ENCODE data around the gene INO80C.

INO80C gene

DNA sequence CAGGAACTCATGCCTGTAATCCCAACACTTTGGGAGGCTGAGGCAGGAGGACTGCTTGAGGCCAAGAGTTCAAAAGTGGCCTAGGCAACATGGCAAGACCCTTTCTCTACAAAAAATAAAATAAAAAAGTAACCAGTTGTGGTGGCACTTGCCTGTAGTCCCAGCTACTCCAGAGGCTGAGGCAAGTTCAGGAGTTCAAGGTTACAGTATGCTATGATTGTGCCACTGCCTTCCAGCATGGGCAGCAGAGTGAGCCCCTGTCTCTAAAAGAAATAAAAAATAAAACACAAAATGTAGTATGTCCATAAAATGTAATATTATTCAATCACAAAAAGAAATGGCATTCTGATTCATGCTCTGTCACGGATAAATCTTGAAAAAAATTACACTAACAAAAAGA, 11.9 kb downstream of the INO80C start:
- TF ChIP-seq GATA1 (IDR thresholded peaks at IDR 0.05; ENCODE audit: low read depth, low read length) (no peak), POLR2A (IDR thresholded peaks at IDR 0.05; ENCODE audit: low read length) (no peak)
- no peak for DNase-seq

DNA sequence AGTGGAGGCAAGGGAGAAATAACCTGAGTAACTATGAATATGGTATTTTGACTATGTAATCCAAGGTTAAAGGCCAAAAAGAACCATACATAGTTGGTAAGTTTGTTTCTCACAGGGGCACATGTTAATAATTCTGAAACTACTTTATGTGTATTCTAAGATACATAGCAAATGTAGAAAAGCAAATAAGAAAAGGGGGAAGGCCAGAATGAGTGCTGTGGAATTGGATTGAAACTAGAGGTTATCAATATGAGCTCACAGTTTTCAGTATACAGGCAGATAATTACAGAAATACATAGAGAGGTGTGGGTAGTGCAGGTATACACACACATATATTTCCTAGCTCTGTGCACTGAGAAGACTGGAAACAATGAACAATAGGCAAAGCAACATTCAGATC, 13.7 kb downstream of the INO80C start:
- no peak for TF ChIP-seq POLR2A (IDR thresholded peaks at IDR 0.05; ENCODE audit: low read length)
- no peak for TF ChIP-seq GATA1 (IDR thresholded peaks at IDR 0.05; ENCODE audit: low read depth, low read length)

DNA sequence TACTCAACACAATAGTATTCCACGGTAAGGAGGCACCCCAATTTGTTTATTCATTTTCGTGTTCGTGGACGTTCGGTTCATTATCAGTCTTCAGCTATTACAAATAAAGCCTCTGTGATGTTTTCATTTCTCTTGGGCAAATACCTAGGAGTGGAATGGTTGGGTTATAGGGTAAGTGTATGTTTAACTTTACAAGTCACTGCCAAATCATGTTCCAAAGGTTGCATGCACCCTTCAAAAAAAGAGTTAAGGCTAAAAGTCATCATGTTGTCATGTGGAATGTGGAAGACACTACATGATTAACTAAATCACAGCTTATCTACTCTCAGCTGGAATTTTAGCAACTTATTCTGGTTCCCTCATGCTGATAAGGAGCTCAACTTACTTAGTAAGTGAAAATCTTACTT, 15.8 kb downstream of the INO80C start:
- DNase-seq: peak in 1 of 2 experiments; percentile 38
- no peak for TF ChIP-seq POLR2A (IDR thresholded peaks at IDR 0.05; ENCODE audit: low read length)
- TF ChIP-seq GATA1 (IDR thresholded peaks at IDR 0.05; ENCODE audit: low read depth, low read length): no peak

More for the DNA sequence above, 13.7 kb downstream of the INO80C start:
- no peak for DNase-seq

DNA sequence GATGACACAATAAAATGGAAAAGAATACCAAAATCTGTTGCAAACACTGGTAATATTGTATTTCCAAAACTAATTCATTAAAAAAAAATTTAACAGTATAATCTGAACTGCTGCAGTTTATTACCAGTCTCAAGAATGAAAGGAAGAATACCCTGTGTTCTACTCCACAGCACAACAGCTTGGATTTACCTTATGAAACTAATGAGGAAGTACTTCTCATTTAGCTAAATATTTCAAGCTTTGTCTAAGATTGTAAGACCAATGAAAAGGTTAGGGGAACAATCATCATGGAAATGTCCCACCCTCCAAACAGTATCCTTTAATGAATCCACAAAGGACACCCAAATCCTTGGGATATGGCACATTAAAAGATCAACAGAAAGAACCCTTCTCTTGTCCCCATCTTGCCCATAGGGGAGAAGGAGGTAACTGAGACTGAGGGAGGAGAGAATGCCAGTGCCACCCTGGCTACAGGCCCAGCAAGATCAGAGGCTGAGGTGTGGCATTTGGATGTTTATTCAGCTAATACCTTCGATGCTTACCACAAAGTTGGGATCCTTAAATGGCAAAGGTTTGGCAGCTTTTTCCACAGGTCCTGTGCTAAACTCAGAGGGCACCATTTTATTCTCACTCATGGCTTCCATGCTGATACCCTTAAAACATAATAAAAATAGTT, 17.7 kb downstream of the INO80C start:
- no peak for DNase-seq
- TF ChIP-seq POLR2A (IDR thresholded peaks at IDR 0.05; ENCODE audit: low read length) (no peak), GATA1 (IDR thresholded peaks at IDR 0.05; ENCODE audit: low read depth, low read length) (no peak)

DNA sequence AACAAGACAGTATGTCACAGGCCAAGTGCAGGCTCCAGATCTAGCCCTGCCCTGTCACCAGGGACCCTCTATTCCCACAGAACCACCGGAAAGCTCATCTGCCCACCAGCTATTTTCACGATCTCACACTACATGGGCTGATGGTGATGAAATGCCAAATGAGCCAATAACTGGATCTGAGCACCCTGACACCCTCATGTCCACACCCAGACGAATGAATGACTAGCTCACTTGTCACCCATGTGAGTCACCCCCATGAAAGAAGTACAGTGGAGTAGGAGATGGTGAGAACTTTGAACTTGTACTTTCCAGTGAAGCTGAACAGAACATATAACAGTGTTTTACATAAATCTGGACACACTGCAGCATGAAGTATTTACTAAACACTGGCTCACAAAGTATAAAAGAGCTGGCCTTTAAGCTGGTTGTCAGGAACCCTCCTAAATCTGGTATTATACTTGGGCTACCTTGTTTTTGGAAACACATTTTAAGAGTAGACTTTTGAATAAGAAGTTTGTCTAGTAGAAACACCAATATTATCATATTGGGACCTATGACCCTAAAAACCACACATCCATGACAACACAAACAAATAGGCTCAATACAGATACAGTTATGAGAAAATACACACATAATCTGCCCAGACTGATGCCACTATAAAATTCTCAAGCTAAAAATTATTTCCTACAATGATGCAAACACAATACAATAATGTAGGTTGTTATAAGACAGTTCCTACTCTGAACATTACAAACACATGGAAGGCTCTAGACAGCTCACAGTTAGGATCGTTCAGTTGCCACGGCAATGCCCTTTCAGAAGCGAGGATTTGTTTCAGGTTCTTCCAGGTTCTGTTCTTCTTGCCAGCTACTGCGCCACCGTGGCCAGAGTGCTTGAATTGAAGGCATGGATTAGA, 19.0 kb downstream of the INO80C start:
- DNase-seq: peak; percentile 39 to 81
- TF ChIP-seq POLR2A (IDR thresholded peaks at IDR 0.05; ENCODE audit: low read length) (peak; percentile 59), GATA1 (IDR thresholded peaks at IDR 0.05; ENCODE audit: low read depth, low read length) (no peak)

DNA sequence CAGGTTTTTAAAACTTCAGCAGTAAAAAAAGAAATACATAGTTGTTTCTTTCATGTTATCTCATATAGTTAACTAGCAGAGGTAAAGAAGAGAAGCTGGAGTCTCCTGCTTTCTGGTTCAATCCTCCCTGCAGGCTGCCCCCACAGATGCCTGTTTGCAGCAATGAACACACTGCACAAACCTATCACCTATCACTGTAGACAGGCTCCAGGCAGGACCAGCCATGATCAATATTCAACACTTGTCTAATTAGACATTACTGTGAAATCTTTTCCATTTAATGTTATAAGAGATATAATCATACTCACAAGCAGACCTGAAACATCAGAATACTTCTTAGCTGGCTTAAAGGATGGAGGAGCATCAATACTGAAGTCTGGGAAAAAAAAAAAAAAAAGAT, 19.8 kb downstream of the INO80C start:
- TF ChIP-seq GATA1 (IDR thresholded peaks at IDR 0.05; ENCODE audit: low read depth, low read length) (no peak), POLR2A (IDR thresholded peaks at IDR 0.05; ENCODE audit: low read length) (no peak)
- DNase-seq: no peak

DNA sequence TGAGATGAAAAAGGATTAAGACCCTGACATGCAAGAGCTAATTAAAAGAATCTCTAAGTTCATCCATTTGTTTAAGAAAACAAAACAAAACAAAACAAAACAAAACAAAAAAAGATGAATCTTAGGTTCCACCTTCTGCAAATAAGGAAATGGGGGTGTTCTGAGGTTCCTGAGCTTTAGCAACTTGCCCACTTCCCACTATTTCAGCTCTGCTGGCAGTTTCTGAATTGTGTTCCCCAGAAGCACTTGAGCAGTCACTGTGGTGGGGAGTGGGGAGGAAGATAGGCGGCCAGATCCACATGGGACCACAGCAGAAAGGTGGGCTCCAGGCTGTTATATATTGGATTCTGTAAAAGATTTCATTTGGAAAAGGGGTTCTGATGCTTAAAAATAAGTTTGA, 20.3 kb downstream of the INO80C start:
- TF ChIP-seq POLR2A (IDR thresholded peaks at IDR 0.05; ENCODE audit: low read length) (no peak), GATA1 (IDR thresholded peaks at IDR 0.05; ENCODE audit: low read depth, low read length) (no peak)
- DNase-seq: no peak

DNA sequence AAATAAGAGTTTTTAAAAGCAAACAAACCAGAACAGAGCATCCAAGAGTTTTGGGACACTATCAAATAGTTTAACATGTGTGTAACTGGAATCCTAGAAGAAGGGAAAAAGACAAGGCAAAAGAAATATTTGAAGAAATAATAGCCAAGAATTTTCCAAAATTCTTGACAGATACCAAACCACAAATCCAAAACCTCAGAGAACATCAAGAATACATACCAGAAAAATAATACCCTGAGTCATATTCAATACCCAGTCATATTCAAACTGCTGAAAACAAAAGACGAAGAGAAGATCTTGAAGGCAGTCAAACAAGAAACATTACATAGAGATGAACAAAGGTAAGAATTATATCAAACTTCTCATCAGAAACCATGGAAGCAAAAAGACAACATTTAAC, 22.9 kb downstream of the INO80C start:
- no peak for TF ChIP-seq GATA1 (IDR thresholded peaks at IDR 0.05; ENCODE audit: low read depth, low read length)
- no peak for TF ChIP-seq POLR2A (IDR thresholded peaks at IDR 0.05; ENCODE audit: low read length)
- DNase-seq: no peak

DNA sequence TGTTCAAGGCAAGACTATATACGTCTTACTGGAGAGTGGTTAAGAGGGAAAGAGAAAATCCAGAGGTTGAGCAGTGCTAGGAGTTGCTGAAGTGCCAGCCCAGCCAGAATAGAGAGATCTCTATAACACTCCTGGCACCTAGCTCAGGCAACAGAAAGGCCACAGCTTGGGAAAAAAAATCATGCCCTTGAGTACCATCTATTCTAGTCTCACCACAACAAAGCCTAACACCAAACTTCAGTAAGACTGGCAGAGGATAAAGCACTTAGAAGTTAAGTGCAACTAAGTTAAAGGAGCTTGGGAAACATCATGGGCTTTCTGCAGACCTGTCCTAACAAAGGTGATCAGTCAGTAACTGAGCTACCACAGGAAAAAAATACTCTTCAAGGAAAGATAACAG, 24.2 kb downstream of the INO80C start:
- TF ChIP-seq GATA1 (IDR thresholded peaks at IDR 0.05; ENCODE audit: low read depth, low read length) (no peak), POLR2A (IDR thresholded peaks at IDR 0.05; ENCODE audit: low read length) (no peak)
- no peak for DNase-seq

DNA sequence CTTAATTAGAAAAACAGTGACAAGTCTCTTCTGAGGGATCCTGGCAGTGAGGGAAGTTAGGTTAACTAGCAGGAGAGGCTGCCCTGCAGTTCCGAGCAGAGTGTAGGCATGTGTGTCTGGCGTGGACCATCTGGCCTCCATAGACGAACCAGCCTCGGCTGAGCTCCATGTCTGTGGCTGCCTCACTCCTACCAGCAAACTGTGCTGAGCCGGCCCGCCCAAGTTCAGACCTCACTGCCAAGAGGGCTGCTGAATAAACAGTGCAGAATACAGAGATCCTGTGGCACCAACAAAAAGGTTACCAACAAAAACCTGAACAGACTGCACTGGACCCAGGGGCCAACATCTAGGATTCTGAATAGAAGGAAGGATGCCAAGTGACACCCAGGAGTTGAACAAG, 27.3 kb downstream of the INO80C start:
- no peak for DNase-seq
- TF ChIP-seq GATA1 (IDR thresholded peaks at IDR 0.05; ENCODE audit: low read depth, low read length) (no peak), POLR2A (IDR thresholded peaks at IDR 0.05; ENCODE audit: low read length) (no peak)

DNA sequence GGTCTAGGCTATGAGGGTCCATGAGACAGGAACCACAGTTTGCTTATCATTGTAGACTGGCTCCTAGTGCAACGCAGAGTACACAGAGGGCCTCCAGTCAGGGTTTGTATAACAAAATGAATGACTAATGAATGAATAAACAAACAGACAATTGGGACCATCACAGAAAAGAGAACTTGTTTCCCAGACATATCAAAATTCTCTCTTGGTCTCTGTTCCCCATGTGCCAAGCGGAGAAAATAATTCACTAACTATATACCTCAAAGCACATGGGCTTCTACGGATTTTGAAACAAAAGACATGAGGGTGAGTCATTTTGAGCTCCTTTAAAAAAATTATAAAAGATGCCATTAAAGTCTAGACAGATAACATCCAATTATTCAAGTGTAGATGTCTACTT, 28.0 kb downstream of the INO80C start:
- DNase-seq: no peak
- TF ChIP-seq GATA1 (IDR thresholded peaks at IDR 0.05; ENCODE audit: low read depth, low read length) (no peak), POLR2A (IDR thresholded peaks at IDR 0.05; ENCODE audit: low read length) (no peak)

DNA sequence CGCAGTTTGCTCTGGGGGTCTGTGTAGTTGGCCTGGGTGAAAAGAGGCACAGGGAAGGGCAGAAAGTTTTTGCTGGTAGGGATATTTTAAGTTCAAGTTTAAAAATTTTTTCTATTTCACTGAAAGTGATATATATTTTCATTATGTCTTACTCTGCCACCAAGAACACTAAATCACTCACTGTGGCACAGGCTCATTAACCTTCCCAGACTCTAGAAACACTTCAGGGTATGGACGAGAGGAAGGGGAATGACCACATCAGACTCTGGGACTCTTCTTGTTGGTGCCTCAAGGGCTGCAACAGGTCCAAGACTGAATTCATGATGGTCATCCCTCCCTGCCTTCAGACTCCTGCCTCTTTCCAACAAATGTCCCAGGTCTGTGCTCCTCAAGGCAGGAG, 29.0 kb downstream of the INO80C start:
- TF ChIP-seq GATA1 (IDR thresholded peaks at IDR 0.05; ENCODE audit: low read depth, low read length): no peak
- no peak for TF ChIP-seq POLR2A (IDR thresholded peaks at IDR 0.05; ENCODE audit: low read length)
- no peak for DNase-seq

DNA sequence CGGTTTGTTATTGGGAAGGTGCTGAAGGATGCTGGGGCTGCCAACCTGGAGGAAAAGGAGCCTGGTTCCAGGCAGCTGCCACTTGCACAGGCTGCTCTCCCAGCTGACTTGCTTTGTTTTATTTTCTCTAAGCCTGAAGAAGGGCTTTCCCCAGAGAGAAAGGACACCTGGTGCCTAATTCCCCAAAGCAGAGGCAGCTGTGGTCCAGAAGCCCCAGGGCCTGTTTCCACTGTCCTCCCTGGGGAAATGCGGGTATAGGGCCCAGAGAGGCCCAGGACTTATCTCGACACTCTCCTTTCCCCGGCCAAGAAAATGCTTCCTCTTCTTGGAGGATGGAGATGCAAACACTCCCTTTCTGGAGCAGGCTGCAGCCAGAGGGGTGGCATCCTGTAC, 30.1 kb downstream of the INO80C start:
- TF ChIP-seq POLR2A (IDR thresholded peaks at IDR 0.05; ENCODE audit: low read length) (no peak), GATA1 (IDR thresholded peaks at IDR 0.05; ENCODE audit: low read depth, low read length) (no peak)
- DNase-seq: no peak

DNA sequence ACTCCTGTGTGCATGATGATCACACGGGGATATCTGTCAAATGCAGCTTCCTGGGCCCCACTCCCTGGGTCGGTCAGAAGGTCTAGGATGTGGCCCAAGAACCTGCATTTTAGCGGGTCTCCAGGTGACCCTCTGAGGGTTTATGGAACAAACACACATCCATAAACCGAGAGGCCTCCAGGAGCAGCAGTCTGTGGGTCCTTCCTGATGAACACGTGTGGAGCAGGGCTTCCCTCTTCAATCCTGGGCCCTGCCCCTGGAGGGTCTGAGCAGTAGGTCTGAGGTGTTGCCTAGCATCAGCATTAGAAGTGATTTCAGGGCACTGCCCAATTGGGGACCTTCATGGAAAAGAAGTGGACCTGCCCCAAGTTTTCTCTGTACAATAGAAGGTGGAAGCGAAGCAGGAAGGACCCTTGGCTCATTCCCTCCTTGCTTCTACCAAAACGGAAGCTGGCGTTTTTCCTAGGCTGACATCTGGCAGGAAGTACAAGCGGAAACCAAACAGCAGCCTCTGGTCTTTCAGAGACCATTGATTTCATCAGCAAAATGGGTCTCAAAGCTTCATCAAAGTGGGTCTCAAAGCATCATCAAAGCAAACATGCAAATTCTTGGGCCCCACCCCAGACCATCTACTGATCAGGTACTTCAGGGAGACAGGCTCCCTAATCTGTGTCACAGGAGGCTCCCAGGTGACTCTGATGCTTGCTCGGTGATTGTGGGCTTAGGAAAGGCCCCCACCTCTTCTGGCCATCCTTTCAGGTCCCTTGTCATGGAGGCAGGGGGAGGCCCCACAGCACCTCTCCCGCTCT, 30.7 kb downstream of the INO80C start:
- no peak for DNase-seq
- TF ChIP-seq GATA1 (IDR thresholded peaks at IDR 0.05; ENCODE audit: low read depth, low read length) (no peak), POLR2A (IDR thresholded peaks at IDR 0.05; ENCODE audit: low read length) (no peak)
